T1000 (cell line): Measurements from ENCODE around the gene RORC.
A peak's percentile ranks its signal among the peaks of the same experiment; 100 is the strongest.
"Not testable (repeated sequence)": the region's sequence is repeated elsewhere in the genome, so short reads cannot be mapped to it uniquely, and the experiment has no call there.

ENCODE experiments used
- DNase-seq: peaks from one replicate; lab custom pipeline; 2025; ENCODE audit warnings: mixed read lengths; lab: John Stamatoyannopoulos, UW

Gene RORC

DNA sequence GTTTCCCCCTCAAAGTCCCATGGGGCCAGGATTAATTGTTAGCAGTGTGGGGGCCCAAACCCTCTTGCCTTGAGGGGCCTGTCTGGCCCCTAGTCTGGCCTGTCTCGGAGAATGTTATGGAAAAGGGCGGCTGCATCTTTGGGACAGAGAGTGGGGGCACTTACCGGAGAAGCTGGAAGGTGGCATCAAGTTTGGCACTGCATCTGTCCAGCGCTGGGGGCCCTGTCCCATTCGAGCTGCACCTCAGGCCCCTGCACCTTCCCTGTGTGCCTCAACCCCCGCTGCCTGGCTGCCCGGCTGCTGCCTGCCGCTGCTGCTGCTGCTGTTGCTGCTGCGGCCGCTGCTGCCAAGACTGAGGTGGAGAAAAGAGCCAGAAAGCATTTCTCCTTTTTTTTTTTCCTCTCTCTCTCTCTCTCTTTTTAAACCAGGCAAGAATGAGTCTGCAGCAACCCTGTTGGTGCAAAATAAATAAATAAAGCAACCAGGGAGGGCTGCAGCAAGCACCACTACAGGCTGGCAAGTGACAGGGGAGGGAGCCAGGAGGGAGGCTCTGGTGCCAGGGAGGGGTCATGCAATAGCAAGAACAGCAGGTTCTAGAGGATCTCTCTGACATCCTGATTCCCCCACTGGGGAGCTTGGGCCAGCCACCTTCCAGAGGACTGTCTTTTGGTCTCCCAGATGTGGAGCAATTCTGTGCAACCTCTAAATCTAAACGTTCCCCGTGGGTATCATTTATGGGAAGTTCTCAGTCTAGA lies 26.4 kb downstream of the RORC start, which contains the start of gene LINGO4:
TSS of gene LINGO4 (minus strand) at position 354 of the 755 bp plus-strand sequence. CDS start 2,715 bp downstream, outside the sequence.
- DNase-seq: no peak

DNA sequence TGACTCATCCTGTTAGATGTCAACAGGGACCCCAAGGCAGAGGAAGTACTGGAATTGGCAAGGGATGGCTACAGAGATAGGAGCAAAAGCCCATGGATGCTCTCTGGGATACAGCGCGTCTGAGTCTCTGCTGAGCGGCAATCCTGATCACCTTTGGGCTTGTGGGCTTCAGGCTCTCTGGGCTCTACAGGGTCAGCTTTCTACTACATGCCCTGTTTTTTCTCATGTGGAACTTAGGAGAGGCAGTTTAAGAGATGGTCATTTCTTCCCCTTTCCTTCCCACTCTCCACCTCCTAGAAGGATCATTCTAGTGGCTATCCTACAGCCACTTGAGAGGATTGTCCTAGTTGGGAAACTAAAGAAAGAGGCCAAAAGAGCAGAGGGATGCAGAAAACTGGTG lies 27.7 kb downstream of the RORC start:
- DNase-seq: no peak

DNA sequence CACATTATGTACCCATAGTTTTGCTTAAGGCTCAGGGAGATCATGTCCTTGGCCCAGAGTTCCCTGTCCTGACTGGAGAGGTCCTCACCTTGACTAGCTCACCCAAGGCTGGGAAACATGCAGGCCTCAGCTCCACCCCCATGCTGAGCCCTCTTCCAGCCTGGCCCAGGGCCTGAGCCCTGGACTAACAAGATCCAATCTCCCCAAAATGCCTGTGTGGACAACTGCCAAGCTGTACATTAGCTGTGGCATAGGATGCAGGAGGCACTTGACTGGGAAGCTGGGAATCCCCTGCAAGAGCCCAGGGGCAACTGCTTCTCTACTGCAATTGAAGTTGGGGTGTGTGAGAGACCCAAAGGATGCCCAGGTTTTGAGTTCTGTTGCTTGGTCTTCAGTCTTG lies 28.4 kb downstream of the RORC start:
- no peak for DNase-seq

DNA sequence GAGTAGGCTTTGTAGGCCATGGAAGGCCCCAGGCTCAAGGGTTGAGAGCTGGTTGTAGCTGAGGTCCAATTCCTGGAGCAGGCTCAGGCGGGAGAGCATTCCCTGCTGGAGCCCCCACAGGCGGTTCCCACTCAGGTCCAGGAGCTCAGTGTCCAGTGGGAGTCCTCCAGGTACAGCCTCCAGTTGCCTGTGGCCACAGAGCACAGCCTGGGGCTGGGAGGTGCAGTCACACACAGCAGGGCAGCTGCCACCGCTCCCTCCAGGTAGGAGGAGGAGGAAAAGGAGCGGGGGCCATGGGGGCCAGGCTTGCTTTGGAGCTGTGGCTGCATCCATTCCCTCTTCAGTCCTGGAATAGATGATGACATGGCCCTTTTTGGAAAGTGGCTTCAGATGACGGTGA lies 29.2 kb downstream of the RORC start:
- no peak for DNase-seq

DNA sequence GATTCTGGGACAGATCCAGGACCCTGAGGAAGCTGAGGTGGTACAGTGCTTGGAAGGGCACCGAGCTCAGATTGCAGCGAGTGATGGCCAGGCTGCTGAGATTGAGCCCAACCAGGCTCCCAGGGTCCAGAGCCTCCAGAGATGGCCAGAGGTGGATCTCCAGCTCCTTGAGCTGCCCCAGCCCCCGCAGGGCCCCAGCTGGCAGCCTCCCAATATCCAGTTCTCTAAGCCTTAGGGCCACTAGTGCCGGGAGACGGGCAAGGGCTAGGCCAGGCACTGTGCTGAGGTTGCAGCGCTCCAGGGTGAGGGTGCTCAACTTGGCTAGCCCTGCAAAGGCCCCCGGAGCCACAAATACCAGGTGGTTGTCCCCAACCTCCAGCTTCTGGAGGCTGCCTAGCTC lies 29.8 kb downstream of the RORC start:
- no peak for DNase-seq

DNA sequence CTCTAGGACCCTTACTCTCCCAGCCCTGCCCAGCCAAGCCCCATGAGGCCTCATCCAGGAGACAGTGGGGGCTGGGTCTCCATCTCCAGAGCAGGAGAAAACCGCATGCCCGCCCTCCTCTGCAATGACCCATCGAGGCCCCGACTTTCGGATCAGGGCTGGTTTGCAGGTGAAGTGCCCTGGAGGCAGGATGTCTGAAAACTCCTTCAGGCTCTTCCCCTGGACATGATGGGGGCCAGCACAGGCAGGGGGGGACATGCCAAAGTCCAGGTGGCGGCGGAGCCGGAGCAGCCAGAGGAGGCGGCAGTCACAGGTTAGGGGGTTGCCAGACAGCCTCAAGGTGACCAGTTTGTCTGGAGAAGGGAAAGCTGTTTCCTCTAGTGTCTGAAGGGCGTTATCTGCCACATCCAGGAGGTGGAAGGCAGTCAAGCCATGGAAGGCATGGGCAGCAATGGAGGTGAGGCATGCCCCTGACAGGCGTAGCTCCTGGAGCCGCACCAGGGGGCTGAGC lies 30.2 kb downstream of the RORC start:
- DNase-seq: no peak

DNA sequence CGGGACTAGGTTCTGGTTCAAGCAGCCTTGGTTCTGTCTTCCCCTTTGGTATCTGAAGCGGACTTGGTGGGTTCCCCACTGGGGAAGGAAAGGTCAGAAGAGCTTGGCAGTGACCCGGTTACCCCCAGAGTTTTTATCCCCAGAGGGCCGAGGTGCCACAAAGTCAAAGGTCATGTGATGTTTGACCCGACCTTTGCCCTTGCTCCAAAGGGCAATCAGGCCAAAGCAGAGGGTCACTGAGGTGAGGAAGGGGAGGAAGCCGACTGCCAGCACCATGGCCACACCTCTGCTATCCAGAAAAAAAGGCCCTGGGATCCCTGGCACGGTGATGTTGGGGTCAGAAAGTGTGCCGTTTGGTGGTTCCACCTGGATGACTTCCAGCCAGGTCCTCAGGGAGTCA lies 30.8 kb downstream of the RORC start:
- no peak for DNase-seq

DNA sequence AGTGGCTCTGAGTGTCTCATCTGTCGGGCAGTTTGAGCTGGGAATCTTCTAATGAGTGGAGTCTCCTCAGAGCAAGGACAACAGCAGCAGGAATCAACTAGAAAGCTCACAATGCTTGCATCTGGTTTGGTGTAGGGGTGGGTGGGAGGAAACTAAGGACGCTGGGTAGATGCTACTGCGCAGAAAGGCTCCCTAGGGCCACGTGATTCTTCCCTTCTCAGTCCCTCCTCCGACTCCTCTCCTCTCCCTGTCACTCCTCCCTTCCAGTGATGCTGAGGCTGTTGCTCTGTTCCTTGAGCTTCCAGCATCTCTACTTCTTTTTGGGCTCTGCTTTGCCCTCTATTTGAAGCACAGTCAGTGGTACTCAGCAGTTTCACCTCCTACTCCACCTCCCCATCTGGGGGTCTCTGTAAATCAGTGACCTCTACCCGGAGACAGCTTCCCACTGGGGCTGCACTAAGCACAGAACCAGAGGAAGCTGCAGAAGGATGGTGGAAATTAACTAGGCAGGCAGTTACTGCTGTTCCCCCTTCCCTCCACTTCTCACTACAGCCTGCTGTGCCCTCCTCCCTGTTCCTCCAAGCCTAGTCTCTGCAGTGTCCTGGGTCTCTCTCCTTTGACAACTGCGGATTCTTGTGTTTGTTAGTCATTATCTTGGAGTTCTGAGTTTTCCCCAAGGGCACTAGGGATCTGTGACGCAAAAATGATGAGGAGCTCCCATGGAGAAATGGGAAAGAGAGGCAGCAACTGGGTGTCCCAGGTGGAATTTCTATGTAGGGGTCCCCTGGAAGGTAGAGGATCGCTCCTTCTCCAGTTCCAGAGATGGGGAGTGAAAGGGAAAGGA lies 32.2 kb downstream of the RORC start:
- DNase-seq: no peak

DNA sequence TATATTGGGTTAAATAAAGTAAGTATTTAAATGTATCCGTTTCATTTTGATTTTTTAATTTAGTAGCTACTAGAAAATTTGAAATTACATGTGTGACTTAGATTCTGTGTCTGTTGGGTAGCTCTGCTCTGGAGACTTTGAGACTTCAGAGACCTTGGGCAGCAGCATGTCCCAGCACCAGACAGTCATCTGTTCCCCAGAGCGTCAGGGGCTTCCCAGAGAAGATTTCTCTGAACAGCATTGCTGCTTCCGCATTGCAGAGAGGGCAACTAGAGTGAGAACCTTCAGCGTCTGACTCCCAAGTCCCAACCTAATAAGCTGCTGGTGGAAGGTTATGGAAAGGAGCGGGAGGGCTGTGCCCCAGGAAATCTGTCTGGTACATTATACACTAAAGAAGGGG lies 33.0 kb downstream of the RORC start:
- no peak for DNase-seq

DNA sequence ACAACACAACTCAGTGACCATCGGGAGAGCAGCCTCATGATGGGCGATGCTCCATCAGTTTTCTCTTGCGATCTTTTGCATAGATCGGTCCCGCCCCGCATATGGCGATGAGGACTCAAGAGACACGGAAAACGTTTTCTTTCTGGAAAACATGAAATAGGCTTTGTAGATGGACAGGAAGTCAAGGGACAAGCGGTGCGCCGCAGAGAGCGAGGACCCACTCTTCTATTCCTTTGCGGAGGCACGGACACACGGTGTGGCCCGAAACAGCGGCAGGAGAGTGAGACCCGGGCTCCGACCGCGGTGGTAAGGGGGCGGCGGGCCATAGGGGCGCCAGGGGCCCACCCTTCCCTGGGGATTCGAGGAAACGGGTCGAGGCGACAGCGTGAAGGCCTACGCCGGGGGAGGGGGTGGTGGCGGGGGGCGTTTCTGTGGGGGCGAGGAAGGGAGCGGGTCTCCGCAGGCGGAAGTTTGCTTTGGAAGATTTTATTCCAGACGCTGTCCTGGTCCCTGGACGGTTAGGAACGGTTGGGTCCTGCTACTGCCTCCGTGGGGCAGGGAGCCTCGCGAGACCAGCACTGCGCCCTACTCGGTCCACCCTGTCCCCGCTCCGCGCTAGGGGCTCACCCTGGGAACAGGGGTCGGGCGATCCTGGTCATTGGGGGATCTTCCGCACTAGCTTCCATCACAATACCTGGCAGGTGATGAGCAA lies 40.5 kb downstream of the RORC start:
- DNase-seq: no peak

DNA sequence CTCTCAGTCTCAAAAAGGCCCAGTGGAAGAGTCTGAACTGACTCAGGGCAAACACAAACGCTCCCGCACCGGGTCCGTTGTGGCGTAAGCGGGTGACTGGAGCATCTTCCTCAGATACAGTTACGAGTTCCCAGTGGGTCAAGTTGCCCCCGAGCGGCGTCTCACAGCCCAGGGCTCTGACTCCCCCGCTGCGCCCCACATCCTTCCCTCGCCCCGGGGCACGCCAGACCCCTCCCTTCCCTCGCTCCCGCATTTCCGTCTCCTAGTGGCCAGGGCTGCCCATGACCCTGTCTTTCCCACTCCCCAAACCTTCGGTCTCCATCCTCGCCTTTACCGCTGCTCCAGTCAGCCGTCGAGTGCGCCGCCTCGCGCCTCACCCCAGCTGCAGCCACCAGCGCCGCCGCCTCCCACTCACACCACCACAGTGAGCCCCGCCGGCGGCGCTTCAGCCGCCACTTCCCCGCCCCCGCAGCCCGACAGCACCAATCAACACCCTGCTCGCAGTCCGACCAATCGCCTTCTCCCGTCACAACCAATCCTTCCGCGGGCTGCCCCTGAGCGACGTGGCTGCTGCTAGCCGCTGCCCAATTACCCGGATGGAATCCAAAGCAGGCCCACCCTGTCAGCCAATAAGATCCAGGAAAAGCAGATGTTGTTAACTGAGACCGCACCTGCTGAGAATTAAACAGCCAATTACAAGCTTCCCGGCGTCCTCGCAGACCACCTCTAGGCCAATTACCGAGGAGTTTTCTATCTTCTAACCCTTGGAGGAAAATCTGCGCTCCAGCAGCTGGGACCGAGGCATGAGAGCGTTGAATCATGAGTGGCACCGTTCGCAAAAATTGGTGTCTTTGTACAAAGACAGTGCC lies 41.3 kb downstream of the RORC start, which contains the start of gene TDRKH:
TSS of gene TDRKH (minus strand) at position 430 of the 869 bp plus-strand sequence. CDS start 7,478 bp downstream, outside the sequence.
- DNase-seq: peak; percentile 93

DNA sequence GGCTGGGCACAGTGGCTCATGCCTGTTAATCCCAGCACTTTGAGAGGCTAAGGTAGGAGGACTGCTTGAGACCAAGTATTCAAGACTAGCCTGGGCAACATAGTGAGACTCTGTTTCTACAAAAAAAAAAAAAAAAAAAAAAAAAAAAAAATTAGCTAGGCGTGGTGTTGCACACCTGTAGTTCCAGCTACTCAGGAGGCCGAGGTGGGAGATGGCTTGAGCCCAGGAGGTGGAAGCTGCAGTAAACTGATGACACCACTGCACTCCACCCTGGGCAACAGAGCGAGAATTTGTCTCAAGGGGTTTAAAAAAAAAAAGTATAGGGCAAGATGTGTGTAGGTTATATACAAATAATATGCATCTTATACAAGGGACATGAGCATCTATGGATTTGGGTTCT lies 43.9 kb downstream of the RORC start:
- DNase-seq: no peak

DNA sequence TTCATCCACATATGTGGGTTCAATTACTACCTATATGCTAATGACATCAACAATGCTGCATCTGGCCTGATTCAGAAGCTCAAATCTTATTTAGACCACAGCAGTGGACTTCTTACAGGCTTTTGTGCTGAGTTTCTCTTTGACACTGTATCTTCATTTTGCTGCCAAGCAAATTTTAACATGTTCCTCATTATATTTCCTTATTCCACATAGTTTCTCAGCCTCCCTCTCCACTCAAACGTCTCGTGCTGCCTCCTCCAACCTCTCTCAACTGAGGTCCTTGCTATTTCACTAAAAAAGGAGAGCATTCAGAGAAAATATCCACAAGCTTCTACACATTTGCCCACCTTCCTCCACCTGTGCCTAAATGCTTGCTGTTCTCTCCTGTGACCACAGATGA lies 47.8 kb downstream of the RORC start:
- DNase-seq: no peak

DNA sequence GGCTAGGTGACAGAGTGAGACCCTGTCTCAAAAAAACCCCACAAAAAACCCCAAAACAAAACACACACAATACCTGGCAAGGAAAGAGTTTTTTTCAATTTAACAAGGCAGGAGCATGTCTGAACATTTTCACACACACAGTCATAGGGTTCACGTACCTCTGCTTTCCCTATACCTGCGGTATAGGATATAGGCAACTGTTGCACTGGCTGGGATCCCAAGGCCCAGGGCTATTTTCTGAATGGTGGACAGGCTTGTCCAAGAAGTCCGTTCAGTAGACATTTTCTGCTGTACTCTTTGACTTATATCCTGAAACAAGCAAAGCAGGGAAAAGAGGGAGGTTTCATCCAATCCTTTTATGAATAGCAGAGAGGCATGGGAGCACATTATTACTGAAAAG lies 48.9 kb downstream of the RORC start:
- DNase-seq: no peak

DNA sequence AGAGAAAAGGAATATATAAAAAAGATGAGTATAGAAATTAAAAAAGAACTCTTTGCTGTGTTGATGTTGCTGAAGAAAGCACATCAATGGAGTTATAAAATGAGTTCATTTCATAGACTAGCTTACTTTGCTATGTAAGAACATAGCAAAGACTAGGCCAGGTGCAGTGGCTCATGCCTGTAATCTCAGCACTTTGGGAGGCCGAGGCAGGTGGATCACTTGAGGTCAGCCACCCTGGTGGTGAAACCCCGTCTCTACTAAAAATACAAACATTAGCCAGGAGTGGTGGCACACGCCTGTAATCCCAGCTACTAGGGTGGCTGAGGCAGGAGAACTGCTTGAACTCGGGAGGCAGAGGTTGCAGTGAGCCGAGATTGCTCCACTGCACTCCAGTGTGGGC lies 49.6 kb downstream of the RORC start:
- not testable (repeated sequence) for DNase-seq

DNA sequence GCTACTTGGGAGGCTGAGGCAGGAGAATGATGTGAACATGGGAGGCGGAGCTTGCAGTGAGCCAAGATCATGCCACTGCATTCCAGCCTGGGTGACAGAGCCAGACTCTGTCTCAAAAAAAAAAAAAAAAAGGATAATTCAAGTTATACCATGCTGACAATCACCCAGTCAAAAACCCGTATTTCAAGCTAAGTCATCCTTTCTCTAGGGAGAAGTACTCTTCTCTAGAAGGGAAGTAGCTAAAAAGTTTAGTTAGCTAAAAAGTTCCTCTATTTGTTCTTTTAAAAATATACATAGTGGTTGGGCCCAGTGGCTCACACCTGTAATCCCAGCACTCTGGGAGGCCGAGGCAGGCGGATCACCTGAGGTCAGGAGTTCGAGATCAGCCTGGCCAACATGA lies 50.9 kb downstream of the RORC start:
- DNase-seq: not testable (repeated sequence)

DNA sequence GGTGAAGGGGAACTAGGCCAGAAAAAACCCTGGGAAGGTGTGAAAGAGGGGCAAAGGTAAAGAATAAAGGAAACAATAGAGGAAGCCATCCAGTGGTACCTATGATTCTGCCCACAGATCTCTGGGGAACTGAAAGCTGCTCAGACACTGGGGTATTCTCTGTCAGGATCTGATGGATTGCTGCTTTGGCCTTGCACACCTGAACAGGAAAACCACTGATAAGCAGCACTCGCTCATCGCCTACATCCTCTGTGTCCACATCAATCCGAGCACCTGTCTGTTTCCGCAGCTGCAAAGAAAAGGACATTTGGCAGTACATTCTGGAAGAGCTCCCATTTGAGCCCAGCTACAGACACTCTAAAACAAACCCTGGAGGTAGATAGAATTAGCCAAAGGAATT lies 51.8 kb downstream of the RORC start:
- no peak for DNase-seq

DNA sequence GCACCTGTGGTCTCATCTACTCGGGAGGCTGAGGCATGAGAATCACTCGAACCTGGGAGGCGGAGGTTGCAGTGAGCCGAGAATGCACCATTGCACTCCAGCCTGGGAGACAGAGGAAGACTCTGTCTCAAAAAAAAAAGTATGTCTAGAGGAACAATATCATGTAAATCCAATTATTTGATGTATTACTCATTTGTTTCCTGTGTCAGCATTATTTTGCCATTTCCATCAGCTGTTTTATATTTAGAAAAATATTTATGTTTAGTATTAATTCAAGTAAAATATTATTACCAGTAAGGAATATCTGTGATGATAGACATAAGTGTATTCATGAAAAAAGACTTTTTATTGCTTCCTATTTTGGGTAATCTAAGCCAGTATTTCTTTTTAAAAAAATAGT lies 54.3 kb downstream of the RORC start:
- no peak for DNase-seq

DNA sequence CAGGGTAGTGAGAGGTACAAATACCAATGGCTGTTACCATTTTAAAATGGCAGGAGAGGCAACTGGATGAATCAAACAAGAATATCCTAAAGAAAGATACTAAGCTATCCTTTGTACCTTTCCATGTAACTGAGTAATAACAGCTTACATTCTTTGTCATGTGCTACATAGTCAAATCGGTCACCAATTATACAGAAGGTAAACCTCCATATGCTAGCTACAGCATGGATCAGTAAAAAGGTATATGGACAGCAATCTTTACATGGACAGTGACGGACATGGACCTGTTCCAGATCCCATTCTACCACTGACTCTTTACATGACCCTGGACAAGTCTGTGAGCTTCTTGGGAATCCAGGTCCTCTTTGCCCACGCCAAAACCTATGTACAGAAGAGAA lies 54.9 kb downstream of the RORC start:
- DNase-seq: no peak

DNA sequence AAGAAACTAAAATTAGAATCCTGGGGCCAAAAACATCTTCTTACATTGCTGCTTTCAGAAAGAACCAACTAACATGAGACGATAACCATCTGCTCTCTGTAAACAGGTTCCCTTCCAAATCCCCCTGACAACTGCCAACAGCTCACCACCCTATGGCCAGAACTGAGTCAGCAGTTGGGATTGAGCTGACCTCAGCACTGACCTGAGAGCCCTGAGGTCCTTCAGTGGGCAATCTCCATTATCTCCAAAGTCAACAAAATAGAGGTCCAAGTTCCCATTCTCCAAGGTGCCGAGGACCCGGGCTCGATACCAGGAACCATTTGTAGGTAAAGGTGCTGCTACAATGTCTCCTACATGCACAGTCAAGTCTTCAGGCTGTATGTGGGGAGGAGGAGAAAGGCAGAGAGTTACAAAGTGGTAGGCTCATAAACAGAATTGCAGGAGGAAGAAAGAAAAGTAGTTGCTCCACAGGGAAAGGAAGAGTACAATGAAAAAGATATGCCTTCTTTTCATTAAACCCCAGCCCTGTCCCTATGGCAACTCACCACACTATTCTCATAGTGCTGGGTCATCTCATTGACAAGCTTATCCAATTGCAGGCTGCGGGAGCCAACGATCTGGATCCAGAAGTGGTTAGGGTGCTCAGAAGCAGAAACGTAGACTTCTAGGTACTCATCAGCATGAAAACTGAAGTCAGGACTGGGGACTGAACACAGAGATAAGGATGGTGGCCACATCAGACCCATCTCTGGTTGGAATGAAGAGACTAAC lies 55.5 kb downstream of the RORC start:
- DNase-seq: no peak
